A549 (cell line): ENCODE data around the gene GM2A.

Source experiments
- CTCF ChIP-seq: fragments of >200 bp; sonication (Bioruptor Twin); formaldehyde crosslinking; IDR thresholded peaks from 3 replicates; pipeline ENCODE4 v1.5.1; 2016
- ELK1 ChIP-seq: fragments of 150-350 bp; IDR thresholded peaks from 2 replicates; pipeline ENCODE4 v1.6.1; 2014; ENCODE audit warnings: low read depth, mild to moderate bottlenecking, low read length
- EP300 ChIP-seq, 2 experiments: fragments of >200 bp; sonication (Bioruptor Twin); formaldehyde crosslinking; IDR thresholded peaks; 2 replicates in 1 of 2; 3 replicates in 1 of 2; pipeline ENCODE4 v1.6.1; 2016 to 2017
- PBX3 ChIP-seq: IDR thresholded peaks from 2 replicates; pipeline ENCODE4 v1.6.1; 2012
- RFX5 ChIP-seq: fragments of 450-650 bp; IDR thresholded peaks from 2 replicates; pipeline ENCODE4 v1.7.1; 2014; ENCODE audit warnings: antibody characterized with exemption, mild to moderate bottlenecking, moderate library complexity
- SMC3 ChIP-seq: fragments of >200 bp; sonication (Bioruptor Twin); formaldehyde crosslinking; IDR thresholded peaks from 3 replicates; pipeline ENCODE4 v1.6.1; 2018; ENCODE audit warnings: inconsistent platforms
- USF2 ChIP-seq: fragments of 450-650 bp; IDR thresholded peaks from 2 replicates; pipeline ENCODE4 v1.6.1; 2014; ENCODE audit warnings: antibody characterized with exemption
- ZFP36 ChIP-seq: fragments of 450-650 bp; IDR thresholded peaks from 2 replicates; pipeline ENCODE4 v1.6.1; 2014; ENCODE audit warnings: borderline replicate concordance; ENCODE audit not compliant: partially characterized antibody

- TF ChIP-seq CTCF (no peak), PBX3 (no peak), USF2 (no peak; the same call in 1 of the 2 replicates), ELK1 (no peak), RFX5 (no peak), ZFP36 (no peak), SMC3 (no peak), EP300 (IDR thresholded peaks at IDR 0.05) (no peak)
These were observed at the start of gene GM2A for GRCh38 chr5:151252762-151253604.
